LNCaP clone FGC (cell line): ENCODE results near the gene ALOX5AP.

Experiments
- DNase-seq: peaks from one replicate; pipeline ENCODE4 v3.0.0-alpha.2; 2011; ENCODE audit warnings: low read depth
- H3K4me3 ChIP-seq: 2 replicates; pipeline ENCODE4 v1.5.1; 2011; ENCODE audit warnings: mild to moderate bottlenecking, low read depth, low read length, control low read depth
- TF ChIP-seq, protein P1 (sequence below): IDR thresholded peaks from 2 replicates; pipeline ENCODE4 v1.5.1; 2012; ENCODE audit warnings: mild to moderate bottlenecking; ENCODE audit not compliant: control insufficient read depth, insufficient read depth; ENCODE audit errors: extremely low read depth

Gene ALOX5AP

DNA sequence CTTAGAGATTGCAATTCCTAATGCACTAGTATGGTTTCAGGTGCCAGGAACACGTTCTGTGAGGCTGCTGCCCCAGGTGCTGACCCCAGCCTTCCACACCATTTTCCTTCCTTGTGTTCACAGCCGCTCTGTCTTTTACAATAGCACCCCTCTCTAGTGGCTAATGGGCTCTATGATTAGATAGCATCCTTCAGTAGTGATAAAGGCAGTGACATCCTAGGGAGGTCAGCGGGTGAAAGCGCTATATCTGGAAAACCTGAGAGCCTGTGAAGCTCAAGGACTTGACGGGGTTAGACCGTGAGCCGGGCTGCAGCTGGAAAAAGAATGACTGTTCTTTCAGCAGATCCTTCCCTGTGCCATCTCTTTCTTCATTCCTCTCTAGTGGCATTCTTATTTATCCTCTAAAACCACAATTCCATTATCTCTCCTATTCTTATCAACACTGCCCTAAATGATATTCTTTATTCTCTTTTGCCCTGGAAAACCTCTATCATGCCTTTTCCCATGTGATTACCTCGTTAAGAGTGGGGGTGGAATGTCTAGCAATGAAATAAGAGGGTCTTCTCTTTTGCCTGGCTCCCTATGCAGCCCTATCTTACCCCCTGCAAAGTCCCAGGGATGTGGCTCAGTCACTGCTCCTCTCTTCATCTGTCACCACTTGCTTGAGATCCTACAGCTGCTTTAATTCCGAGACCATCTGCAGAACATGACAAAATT, 21.8 kb downstream of the ALOX5AP start:
- DNase-seq: no peak
- no peak overlapping the region for H3K4me3 ChIP-seq
- TF ChIP-seq, protein P1, sequence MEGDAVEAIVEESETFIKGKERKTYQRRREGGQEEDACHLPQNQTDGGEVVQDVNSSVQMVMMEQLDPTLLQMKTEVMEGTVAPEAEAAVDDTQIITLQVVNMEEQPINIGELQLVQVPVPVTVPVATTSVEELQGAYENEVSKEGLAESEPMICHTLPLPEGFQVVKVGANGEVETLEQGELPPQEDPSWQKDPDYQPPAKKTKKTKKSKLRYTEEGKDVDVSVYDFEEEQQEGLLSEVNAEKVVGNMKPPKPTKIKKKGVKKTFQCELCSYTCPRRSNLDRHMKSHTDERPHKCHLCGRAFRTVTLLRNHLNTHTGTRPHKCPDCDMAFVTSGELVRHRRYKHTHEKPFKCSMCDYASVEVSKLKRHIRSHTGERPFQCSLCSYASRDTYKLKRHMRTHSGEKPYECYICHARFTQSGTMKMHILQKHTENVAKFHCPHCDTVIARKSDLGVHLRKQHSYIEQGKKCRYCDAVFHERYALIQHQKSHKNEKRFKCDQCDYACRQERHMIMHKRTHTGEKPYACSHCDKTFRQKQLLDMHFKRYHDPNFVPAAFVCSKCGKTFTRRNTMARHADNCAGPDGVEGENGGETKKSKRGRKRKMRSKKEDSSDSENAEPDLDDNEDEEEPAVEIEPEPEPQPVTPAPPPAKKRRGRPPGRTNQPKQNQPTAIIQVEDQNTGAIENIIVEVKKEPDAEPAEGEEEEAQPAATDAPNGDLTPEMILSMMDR: no peak

DNA sequence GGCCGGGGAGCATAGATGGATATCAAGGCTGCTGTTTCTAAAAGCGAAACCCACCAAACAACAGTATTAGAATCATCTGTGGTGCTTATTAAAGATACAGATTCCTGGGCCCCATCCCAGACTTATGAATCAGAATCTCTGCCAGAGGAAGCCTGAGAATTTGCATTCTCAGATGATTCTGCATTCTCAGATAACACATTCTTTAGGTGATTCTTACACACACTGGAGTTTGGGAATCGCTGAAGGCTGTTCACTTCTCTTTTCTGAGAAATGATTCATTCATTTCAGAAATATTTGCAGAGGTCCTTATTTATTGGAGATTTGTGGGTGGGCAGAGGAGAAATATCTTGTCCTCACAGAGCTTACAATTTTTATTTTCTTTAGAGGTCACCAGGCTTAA, 24.4 kb downstream of the ALOX5AP start:
- no peak for DNase-seq
- TF ChIP-seq, protein P1: no peak
- H3K4me3 ChIP-seq: no peak overlapping the region

DNA sequence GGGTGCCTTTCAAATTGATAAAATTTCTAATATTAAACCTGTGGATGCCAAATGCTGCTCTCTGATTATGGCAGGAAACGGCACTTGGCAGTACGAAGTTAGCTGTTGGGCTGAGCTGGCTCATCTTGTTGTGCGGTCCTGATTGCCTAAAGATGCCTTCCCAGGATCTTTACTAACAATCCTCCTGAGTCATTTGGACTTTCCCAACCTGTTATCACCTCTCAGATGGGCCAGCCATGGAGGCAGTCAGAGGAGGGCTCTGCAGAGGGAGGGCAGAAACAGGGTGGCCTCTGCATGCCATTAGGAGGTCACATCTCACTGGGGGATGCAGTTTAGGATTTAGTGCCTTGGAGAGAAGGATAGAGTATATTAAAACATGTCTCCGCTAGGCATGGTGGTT, 27.3 kb downstream of the ALOX5AP start:
- no peak overlapping the region for H3K4me3 ChIP-seq
- TF ChIP-seq, protein P1: no peak
- DNase-seq: no peak

DNA sequence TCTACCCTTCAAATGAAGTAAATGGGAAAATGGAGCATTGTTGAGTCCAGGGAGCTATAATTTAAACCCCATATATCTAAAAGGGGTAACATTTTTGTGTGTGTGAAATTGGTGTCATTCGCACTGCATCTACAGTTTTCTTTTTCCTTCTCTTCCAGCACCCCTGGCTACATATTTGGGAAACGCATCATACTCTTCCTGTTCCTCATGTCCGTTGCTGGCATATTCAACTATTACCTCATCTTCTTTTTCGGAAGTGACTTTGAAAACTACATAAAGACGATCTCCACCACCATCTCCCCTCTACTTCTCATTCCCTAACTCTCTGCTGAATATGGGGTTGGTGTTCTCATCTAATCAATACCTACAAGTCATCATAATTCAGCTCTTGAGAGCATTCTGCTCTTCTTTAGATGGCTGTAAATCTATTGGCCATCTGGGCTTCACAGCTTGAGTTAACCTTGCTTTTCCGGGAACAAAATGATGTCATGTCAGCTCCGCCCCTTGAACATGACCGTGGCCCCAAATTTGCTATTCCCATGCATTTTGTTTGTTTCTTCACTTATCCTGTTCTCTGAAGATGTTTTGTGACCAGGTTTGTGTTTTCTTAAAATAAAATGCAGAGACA, 28.6 kb downstream of the ALOX5AP start:
- TF ChIP-seq, protein P1: no peak
- no peak for DNase-seq
- no peak overlapping the region for H3K4me3 ChIP-seq

DNA sequence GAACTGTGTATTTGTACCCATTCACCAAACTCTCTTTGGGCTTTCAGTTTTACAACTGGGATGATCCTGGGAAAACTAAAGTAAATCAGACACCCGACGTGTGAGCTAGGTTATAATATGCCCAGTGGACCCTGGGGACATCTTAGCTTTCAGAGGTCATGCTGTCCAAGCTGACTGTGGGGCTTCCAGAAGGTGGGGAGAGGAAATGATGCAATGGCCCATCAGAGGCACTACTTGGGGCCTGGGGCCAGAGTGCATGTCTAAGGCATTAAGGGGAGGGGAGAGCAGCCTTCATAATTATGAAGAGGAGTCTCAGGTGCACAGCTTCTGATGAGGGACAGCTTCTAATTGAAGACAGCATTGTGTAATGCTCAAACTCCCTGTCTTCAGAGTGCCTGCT, 30.9 kb downstream of the ALOX5AP start:
- H3K4me3 ChIP-seq: no peak overlapping the region
- DNase-seq: no peak
- TF ChIP-seq, protein P1: no peak

DNA sequence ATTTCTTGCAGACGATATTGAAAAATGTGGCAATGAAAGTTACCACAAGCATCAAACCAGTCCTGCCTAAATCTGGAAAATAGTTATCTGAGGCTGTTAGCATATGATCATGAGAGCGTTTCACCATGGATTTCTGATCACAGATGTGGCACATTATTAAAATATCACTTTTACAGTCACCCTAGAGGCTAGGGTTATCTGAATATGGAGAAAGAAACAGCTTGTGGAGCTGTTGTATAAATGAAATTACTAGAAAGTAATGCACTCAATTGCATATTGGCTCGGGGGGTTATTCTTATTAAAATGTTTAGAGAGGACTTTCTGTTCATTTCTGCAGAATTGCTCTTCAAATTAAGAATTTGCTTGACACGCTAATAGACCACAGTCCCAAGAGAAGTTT, 35.6 kb downstream of the ALOX5AP start:
- TF ChIP-seq, protein P1: no peak

DNA sequence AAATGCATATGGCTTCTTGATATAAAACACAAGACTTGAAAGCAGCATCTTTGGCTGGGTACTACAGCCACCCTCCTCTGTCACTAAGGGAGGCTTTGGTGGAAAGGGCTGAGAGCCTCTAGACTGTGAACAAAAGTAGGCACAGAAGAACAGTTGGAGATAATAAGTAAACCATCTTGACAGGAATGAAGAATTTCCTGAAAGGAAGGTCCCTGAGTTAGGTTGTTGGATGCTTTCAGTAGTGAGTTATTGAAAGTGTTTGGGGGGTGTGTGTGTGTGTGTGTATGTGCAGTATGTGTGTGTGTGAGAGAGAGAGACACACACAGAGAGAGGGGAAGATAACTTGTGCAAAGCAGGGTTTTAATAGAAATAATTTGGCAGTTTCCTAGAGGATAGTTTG, 38.2 kb downstream of the ALOX5AP start:
- TF ChIP-seq, protein P1: no peak
- no peak for DNase-seq
- no peak overlapping the region for H3K4me3 ChIP-seq

More for the DNA sequence above, 35.6 kb downstream of the ALOX5AP start:
- no peak overlapping the region for H3K4me3 ChIP-seq
- DNase-seq: no peak
